HG03354 (cell line): ENCODE results near the gene SCART1.
"Not testable (repeated sequence)": the region's sequence is repeated elsewhere in the genome, so short reads cannot be mapped to it uniquely, and the experiment has no call there.

ENCODE experiments used
- ATAC-seq: cut with Tn5 transposase; IDR thresholded peaks from one replicate; pipeline ENCODE4 v1.9.1; 2021; ENCODE audit warnings: mild to moderate bottlenecking; ENCODE audit not compliant: unreplicated experiment, poor library complexity, severe bottlenecking

Gene SCART1

DNA sequence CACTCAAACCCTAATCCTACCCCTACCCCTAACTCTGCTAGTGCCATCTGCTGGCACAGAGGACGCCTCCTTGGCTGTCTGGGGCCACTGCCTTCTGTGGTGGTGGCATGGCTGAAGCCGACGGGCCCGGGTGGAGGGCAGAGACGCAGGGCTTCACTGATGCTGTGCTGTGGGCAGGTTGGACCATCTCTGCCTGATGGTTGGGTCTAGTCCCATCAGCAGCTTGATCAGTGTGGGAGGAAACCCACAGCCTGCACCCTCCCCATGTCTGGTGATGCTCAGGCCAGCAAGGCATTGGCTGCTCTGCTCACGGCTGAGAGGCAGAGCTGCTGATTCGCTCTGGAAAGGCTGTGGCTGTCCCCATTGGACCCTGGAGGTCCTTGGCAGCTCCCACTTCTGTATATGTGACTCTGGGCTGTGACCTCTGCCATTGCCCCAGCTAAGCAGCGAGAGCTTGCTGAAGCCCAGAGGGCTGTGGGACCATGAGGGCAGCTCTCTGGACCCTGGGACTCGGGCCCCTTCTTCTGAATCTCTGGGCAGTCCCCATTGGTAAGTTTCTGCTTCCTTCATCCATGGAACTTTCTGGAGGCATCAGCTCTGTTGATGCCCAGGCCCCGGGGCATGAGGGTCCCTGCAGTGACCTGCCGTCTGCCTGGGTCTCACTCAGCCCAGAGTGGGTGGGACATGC lies at the start of gene SCART1:
Gene SCART1 (plus strand): TSS at position 430 of the 688 bp plus-strand sequence. CDS start 53 bp downstream, at position 483.
- no peak for ATAC-seq

DNA sequence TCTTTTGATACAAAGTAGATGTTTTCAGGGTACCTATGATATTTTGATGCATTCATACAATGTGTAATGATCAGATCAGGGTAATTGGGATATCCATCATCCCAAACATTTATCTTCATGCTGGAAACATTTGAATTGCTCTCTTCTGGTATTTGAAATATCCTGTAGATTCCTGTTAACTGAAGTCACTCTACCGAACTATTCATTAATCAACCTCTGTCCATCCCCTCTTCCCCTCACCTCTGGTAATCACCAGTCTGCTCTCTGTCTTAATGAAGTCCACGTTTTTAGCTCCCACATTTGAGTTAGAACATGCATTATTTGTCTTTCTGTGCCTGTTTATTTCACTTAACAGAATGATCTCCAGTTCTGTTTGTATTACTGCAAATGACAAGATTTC lies 48.5 kb upstream of the SCART1 start:
- no peak for ATAC-seq

DNA sequence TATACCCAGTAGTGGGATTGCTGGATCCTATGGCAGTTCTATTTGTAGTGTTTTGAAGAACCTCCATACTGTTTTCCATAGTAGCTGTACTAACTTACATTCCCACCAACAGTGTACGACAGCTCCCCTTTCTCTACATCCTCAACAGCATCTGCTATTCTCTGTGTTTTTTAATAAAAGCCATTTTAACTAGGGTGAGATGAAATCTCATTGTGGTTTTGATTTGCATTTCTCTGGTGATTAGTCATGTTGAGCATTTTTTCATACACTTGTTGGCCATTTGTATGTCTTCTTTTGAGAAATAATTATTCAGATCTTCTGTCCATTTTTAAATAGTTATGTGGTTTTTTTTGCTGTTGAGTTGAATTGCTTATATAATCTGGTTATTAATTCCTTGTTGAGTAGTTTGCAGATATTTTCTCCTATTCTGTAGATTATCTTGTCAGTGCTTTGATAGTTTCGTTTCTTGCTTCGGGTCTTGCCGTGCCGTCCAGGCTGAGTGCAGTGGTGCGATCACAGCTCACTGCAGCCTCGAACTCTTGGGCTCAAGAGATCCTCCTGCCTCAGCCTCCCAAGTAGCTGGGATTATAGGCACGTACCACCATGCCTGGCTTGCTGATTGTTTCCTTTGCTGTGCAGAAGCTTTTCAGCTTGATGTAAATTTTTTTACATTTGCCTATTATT lies 47.8 kb upstream of the SCART1 start:
- peak; percentile 66 for ATAC-seq

DNA sequence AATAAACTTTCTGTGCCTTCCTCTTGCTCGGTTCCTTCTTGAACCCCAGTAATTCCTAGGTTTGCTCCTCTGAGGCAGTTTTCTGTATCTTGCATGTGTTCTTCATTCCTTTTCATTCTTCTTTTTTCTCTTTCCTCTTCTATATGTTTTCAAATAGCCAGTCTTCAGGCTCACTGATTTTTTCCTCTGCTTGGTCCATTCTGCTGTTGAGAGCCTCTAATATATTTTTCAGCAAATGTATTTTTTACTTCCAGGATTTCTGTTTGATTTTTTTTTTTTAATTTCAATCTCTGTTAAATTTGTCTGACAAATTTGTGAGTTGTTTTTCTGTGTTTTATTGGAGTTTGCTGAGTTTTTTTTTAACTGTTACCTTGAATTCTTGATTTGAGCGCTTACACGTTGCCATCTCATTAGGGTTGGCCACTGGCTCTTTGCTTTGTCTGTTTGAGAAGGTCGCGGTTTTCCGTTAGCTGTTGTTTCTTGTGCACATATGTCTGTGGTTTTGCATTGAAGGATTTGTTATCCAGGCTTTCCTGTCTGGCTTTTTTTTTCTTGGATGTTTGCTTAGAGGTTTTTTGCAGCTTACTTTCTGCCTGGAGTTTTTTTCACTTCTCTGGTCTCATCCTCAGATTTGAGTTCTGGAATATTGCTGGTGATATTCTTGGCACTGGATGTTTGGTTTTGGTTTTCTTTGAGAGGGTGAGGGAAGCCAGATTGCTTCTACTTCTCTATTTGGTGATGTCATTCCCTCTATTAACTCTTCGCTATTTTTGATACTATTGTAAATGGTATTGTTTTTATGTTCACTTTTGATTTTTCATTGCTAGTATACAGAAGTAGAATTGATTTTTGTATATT lies 42.0 kb upstream of the SCART1 start:
- ATAC-seq = no peak

DNA sequence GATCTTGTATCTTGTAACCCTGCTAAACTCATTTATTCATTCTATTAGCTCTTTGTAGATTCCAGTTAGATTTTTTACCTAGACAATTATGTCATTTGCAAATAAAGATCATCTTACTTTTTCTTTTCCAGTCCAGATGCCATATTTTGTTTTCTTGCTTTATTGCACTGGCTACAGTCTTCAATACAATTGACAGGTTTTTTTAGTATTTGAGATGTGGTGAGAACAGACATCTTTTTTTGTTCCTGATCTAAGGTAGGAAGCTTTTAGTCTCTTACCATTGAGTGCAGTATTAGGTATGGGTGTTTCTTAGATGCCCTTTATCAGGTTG lies 41.4 kb upstream of the SCART1 start:
- ATAC-seq = no peak

DNA sequence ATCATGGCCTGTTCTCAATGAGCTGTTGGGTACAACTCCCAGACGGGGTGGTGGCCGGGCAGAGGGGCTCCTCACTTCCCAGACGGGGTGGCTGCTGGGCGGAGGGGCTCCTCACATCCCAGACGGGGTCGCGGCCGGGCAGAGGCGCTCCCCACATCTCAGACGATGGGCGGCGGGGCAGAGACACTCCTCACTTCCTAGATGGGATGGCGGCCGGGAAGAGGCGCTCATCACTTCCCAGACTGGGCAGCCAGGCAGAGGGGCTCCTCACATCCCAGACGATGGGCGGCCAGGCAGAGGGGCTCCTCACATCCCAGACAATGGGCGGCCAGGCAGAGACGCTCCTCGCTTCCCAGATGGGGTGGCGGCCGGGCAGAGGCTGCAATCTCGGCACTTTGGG lies 39.3 kb upstream of the SCART1 start:
- not testable (repeated sequence) for ATAC-seq

DNA sequence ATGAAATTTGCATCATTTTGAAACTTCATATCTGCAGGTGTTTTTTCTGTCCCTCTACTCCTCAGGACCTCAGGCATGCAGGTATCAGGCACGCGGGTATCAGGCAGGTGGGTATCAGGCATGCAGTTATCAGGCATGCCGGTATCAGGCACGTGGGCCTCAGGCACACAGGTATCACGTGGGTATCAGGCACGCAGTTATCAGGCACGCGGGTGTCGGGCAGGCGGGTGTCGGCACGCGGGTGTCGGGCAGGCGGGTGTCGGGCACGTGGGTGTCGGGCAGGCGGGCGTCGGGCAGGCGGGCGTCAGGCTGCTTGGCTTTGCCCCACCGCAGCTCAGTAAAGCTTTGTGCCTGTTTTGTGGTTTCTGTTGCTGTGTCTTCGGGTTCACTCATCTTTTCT lies 38.0 kb upstream of the SCART1 start:
- ATAC-seq = no peak

DNA sequence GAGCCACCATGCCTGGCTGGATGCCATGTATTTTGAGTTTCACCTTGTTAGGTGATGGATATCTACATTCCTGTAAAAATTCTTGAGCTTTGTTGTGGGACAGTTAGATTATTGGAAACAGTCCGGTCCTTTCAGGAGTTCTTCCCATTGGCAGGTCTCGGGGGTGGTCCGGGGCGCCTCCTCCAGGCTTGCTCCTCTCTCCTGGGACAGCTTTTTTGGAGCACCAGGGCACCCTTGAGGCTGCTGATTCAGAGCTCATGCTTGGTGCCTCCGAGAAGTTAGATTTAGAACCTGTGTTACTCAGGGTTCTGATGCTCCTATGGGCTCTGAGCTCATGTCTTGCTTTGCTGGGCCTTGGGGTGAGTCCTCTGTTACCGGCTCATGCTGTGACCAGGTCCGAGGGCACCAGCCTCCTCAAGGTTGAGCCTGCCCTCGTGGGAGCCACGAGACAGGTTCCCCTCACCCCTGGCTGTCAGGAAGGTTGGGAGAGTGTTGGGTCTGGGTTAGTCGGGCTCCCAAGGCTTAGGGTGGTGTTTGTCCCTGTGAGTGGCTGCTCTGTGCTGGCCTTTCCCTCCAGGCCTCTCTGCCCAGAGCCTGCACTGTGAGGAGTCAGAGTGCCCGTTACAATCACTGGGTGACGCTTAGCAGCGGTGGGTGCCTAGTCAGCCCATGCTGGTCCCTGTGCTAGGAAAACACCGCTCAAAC lies 35.3 kb upstream of the SCART1 start:
- ATAC-seq = no peak

DNA sequence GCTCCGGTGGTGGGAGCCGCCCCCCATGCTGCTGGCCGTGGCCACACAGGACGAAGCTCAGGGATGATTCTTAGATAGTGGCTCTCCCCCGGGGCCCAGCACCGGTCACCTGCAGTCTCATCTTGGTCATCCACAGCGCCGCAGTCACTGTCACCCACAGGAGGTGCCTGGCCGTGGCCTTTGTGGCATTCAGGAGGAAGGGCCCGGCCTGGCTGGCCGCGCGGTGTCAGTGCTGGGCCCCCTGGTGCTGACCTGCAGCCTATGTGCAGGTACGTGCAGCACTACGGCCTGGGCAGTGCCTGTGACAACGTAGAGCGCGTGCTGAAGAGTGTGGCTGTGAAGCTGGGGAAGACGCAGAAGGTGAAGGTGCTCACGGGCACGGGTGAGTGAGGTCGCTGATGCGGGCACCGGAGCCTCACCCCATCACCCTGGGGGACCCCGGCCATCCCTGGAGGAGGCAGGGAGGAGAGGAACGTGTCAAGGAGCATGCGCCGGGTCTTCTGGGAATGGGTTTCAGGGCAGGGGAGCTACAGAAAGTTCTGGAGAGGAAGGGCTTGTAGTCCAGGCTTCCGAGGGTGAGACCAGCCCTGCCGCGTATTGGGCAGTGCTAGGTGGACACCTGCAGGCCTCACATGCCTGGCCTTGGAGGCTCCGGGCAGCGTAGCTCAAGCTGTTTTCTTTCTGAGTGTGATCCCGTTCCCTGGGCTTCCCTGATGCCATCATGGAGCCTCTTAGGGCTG lies 34.4 kb upstream of the SCART1 start:
- ATAC-seq = no peak

DNA sequence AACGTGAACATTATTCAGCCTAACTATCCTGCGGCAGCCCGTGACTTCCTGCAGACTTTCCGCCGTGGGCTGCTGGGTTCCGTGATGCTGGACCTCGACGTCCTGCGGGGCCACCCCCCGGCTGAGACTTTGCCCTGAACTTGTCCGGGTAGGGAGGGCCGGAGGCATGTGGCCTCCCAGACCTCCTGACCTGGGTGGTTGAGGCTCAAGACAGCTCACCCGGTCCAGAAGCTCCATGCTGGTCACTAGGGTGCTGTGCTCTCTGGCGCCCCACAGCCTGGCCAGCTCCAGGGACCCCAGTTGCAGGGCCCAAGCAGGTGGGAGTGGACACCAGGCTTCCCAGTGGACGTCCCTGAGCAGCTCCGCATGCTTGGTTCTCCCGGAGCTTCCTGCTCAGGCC lies 33.7 kb upstream of the SCART1 start:
- no peak for ATAC-seq

DNA sequence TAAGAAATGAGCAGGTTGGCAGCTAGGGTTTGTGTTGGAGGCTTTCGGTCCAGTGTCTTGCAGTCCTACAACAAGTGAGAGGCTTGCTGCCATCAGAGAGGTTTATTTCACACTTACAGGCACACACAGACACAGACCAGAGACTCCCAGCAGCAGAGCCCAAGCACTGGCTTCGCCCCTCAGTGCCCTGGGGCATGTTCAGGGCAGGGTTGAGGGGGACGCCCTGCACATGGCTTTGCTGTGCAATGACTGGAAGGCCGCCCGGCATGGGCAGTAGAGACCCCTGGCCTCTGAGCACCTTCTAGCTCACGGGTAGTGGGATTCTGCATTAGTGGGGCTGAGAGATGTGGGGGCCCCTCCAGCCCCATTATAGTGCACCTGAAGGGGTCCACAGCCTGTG lies 33.2 kb upstream of the SCART1 start:
- no peak for ATAC-seq

DNA sequence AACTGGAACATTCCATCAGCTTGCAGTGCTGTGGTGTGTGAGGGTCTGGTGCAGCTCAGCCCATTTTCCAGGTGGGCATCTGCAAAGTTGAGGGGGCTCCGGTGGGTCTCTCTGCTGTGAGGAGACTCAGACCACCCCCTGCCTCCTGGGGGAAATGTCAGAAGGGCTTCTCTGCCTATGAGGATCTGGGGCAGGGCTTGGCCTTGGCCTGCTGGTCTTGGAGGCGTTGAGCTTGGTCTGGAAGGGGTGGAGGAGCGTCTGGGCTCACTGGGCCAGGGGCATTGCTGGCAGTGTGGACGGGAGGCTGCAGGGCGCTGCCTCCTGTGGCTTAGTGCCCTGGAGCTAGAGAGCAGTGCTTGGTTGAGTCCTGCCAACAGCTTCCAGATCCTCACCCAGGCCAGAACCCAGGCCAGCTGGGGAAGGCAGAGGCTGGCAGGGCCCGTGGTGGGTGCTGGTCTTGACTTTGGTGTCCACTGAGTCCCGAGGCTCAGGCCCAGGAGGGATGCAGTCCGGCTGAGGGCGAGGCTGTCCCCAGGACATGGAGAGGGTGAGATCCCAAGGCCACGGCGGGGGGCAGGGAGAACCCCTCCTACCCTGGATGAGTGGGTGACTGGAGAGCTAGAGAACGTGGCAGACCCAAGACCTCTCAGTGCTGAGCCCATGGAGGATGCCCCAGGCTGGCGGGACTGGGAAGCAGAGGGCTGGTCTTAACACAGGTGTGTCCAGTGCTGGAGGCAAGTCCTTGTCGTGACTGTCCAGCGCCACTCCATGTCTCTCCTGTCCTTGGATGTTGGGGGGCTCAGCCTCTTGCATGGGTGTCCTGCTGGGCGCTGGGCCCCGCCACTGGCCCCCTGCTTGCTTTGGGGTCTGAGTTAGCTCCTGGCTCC lies 32.2 kb upstream of the SCART1 start:
- ATAC-seq = no peak

DNA sequence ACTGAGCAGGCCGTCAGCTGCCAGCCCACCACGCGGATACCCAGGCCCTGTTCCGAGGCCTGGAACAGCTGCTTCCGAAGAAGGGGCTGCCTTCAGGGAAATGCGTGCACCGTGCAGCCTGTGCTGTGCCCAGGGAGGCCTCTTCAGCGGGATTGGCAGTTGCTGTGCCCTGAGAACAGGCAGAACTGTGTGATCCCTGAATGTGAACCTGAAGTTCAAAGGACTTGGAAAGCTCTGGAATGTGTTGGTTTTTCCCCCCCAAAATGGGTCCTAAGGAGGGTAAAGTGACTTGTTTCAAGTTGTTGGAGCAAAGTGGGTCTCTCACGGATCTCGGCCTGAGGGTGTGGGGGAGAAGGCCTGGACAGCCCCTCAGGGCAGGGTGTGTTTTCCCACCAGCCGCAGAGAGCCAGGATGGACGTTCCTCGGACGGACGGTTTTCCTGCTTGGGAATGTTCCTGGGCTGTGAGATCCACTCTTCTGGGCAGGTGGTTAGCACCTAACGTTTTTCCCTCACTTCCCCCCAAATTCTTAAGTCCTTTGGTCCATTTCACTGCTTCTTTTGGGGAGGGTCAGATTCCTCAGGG lies 31.4 kb upstream of the SCART1 start:
- no peak for ATAC-seq

DNA sequence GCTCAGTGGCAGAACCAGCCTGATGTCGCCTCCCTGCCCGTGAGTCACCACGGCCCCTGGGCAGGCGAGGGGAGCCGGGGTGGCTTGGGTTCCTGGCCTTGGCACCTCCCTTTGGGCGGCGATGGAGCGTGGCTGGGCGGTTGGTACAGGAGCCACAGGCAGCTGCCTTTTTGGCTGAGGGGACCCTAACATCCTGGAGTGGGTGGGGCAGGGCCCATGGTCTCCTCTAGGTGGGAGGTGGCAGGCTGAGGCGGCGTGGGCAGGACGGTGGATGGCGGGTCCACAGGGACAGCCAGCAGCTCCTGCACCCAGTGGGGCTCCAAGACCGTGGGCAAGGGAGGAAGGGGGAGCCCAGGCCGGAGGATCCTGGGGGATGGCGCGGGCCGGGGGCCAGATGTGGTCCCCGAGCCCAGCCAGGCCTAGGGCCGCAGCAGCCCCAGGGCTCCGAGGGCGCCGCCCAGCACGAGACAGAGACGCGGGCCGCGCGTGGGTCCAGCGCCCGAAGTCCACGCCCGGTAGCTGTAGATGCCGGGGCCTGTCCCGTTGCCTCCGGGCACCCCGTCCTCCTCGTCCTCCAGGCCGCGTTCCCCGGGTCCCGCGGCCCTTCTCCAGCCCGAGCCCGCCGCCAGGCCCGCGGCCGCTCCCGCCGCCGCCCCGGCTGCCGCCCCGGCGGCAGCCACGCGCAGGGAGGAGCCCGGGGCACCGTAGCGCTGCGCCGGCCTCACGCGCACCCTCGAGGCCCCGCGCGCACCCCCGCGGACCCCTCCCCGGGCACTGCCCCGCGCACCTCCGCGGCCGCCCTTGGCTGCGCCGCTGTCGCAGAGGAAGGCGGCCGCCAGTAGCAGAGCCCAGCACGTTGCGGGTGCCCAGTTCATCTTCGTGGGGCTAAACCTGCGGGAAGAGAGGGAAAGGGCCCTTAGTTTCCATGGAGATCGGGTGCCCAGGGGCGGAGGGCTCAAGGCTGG lies 30.7 kb upstream of the SCART1 start:
- ATAC-seq = no peak

DNA sequence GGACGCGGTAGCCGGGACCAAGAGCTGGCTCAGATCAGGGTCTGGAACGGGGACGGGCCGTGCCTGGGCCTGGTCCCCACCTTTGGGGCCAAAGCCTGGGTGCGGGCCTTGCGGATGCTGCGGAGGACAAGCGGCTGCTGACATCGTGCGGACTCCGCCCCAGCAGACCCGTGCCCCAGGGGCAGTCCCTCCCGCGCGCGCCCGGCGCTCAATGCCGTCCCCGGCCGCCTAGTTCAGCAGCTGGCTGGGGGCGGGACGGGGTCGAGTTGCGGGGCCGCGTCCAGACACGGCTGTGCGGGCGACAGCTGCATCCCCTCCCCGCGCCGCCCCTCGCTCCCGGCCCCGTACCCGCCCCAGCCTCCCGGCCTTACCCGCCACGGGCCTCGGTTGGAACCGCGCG lies 29.6 kb upstream of the SCART1 start:
- not testable (repeated sequence) for ATAC-seq

DNA sequence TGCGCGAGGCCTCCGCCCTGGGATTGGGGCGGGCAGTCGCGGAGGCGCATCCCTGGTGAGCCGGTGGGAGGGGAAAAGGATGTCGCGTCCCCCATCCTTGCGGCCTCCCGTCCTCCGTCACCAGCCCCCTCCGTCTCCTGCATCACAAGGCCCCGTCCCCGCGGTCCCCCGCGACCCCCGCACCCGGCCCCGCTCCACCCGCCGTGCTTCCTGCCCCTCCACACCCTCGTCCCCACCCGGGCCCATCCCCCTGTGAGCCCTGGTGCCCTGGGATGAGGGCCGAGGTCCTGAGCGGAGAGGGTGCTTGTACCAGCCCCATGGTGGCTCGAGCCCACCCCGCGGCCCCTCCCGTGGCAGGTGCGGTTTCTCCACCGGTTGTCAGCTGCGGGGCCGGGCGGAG lies 29.1 kb upstream of the SCART1 start, which contains the start of gene SPRN:
Gene SPRN (minus strand): TSS at position 25 of the 400 bp plus-strand sequence. CDS start 944 bp downstream, outside the sequence.
- ATAC-seq = not testable (repeated sequence)

DNA sequence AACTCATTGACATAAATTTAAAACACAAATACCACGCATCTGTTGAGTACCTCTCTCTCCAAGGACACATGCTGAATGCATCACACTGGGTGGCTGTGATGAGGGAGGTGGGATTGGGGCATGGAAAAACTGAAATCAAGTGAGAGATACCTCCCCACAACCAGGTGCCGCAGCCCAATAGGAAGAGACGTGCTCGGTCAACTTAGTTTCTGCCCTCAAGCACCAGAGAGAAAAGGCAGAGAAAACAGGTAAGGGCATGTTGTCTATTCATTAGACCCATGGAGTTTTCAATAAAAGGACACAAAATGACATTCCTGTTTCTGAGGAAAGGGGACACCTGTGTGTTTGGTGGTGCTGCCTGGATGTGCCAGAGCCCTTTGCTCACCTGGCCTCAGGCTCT lies 24.2 kb upstream of the SCART1 start:
- ATAC-seq = not testable (repeated sequence)
